GM12873 (cell line): ENCODE results near the gene GPRIN1.

Source experiments
- CTCF ChIP-seq: IDR thresholded peaks from 2 replicates; pipeline ENCODE4 v1.5.1; 2012; ENCODE audit warnings: low read depth, mild to moderate bottlenecking, moderate library complexity, low read length, control low read depth; ENCODE audit not compliant: insufficient read depth; ENCODE audit errors: missing control alignments

Gene GPRIN1

GRCh38 chr5:176639981-176640380, 30.0 kb upstream of the GPRIN1 start:
- TF ChIP-seq CTCF = no peak

- no peak for TF ChIP-seq CTCF
These were observed 29.3 kb upstream of the GPRIN1 start for GRCh38 chr5:176639208-176639607.

- no peak for TF ChIP-seq CTCF
These were observed 28.5 kb upstream of the GPRIN1 start for GRCh38 chr5:176638437-176638836.

- TF ChIP-seq CTCF = no peak
These were observed 27.6 kb upstream of the GPRIN1 start for GRCh38 chr5:176637556-176637955.

GRCh38 chr5:176636426-176636825, 26.5 kb upstream of the GPRIN1 start:
- no peak for TF ChIP-seq CTCF

GRCh38 chr5:176633598-176633997, 23.6 kb upstream of the GPRIN1 start:
- no peak for TF ChIP-seq CTCF

- TF ChIP-seq CTCF = no peak
These were observed 22.8 kb upstream of the GPRIN1 start for GRCh38 chr5:176632745-176633144.
